HEK293 (cell line): ENCODE results near the gene MYO5C.

Source experiments
- HOXC10 ChIP-seq: sonication (generic); formaldehyde crosslinking; IDR thresholded peaks from 2 replicates; pipeline ENCODE4 v1.8.1; 2023; ENCODE audit warnings: mild to moderate bottlenecking, missing genetic modification reagents
- HOXD13 ChIP-seq: sonication (generic); formaldehyde crosslinking; IDR thresholded peaks from 2 replicates; pipeline ENCODE4 v1.8.0; 2022; ENCODE audit warnings: missing genetic modification reagents, borderline replicate concordance
- KLF7 ChIP-seq: fragments of 450-650 bp; formaldehyde crosslinking; IDR thresholded peaks from 2 replicates; pipeline ENCODE4 v1.5.1; 2016; ENCODE audit warnings: missing biosample characterization, missing genetic modification characterization, borderline replicate concordance
- OVOL3 ChIP-seq: fragments of 450-650 bp; formaldehyde crosslinking; IDR thresholded peaks from 2 replicates; pipeline ENCODE4 v1.5.1; 2016; ENCODE audit warnings: missing biosample characterization, missing genetic modification characterization
- SETDB1 ChIP-seq: IDR thresholded peaks from one replicate; pipeline ENCODE4 v1.6.1; 2017; ENCODE audit warnings: mild to moderate bottlenecking, low read length, moderate library complexity, mixed read lengths; ENCODE audit not compliant: insufficient read length
- SP2 ChIP-seq: fragments of 450-650 bp; formaldehyde crosslinking; IDR thresholded peaks from 2 replicates; pipeline ENCODE4 v1.5.1; 2016; ENCODE audit warnings: missing biosample characterization, missing genetic modification characterization
- ZBTB17 ChIP-seq: fragments of 450-650 bp; formaldehyde crosslinking; IDR thresholded peaks from 2 replicates; pipeline ENCODE4 v1.5.1; 2016; ENCODE audit warnings: missing biosample characterization, missing genetic modification characterization
- ZFHX2 ChIP-seq: fragments of 450-650 bp; formaldehyde crosslinking; conservative IDR thresholded peaks from 2 replicates; pipeline ENCODE4 v1.5.1; 2016; ENCODE audit warnings: missing biosample characterization, missing genetic modification characterization
- ZNF10 ChIP-seq: fragments of 450-650 bp; formaldehyde crosslinking; IDR thresholded peaks from 2 replicates; pipeline ENCODE4 v1.5.1; 2017; ENCODE audit warnings: missing biosample characterization, missing genetic modification characterization
- ZNF155 ChIP-seq: fragments of 450-650 bp; formaldehyde crosslinking; IDR thresholded peaks from 2 replicates; pipeline ENCODE4 v1.5.1; 2016; ENCODE audit warnings: missing biosample characterization, missing genetic modification characterization
- ZNF214 ChIP-seq: fragments of 450-650 bp; formaldehyde crosslinking; IDR thresholded peaks from 2 replicates; pipeline ENCODE4 v1.5.1; 2017; ENCODE audit warnings: missing biosample characterization, mild to moderate bottlenecking, missing genetic modification characterization, borderline replicate concordance
- ZNF292 ChIP-seq: fragments of 450-650 bp; formaldehyde crosslinking; IDR thresholded peaks from 2 replicates; pipeline ENCODE4 v1.5.1; 2016; ENCODE audit warnings: low read depth, missing biosample characterization, missing genetic modification characterization, borderline replicate concordance
- ZNF510 ChIP-seq: fragments of 450-650 bp; formaldehyde crosslinking; IDR thresholded peaks from 2 replicates; pipeline ENCODE4 v1.5.1; 2018; ENCODE audit warnings: mild to moderate bottlenecking, missing genetic modification characterization, missing biosample characterization; ENCODE audit not compliant: insufficient replicate concordance
- ZNF521 ChIP-seq: fragments of 450-650 bp; formaldehyde crosslinking; IDR thresholded peaks from 2 replicates; pipeline ENCODE4 v1.5.1; 2017; ENCODE audit warnings: missing biosample characterization, mild to moderate bottlenecking, missing genetic modification characterization
- ZNF529 ChIP-seq: fragments of 450-650 bp; formaldehyde crosslinking; IDR thresholded peaks from 2 replicates; pipeline ENCODE4 v1.5.1; 2017; ENCODE audit warnings: missing genetic modification characterization, missing biosample characterization; ENCODE audit not compliant: insufficient replicate concordance
- ZNF548 ChIP-seq: fragments of 450-650 bp; formaldehyde crosslinking; IDR thresholded peaks from 2 replicates; pipeline ENCODE4 v1.5.1; 2016; ENCODE audit warnings: missing biosample characterization, missing genetic modification characterization
- ZNF549 ChIP-seq: fragments of 450-650 bp; IDR thresholded peaks from 2 replicates; pipeline ENCODE4 v1.5.1; 2018; ENCODE audit warnings: missing biosample characterization, missing genetic modification characterization, mild to moderate bottlenecking, inconsistent platforms, moderate library complexity
- ZNF585B ChIP-seq: fragments of 450-650 bp; formaldehyde crosslinking; IDR thresholded peaks from 2 replicates; pipeline ENCODE4 v1.5.1; 2016; ENCODE audit warnings: missing biosample characterization, missing genetic modification characterization
- ZNF596 ChIP-seq: fragments of 450-650 bp; IDR thresholded peaks from 2 replicates; pipeline ENCODE4 v1.5.0; 2018; ENCODE audit warnings: missing biosample characterization, mild to moderate bottlenecking, missing genetic modification characterization, moderate library complexity
- ZNF658 ChIP-seq: fragments of 450-650 bp; formaldehyde crosslinking; IDR thresholded peaks from 2 replicates; pipeline ENCODE4; 2016; ENCODE audit warnings: missing biosample characterization, missing genetic modification characterization
- ZNF707 ChIP-seq: fragments of 450-650 bp; formaldehyde crosslinking; IDR thresholded peaks from 2 replicates; pipeline ENCODE4 v1.5.1; 2016; ENCODE audit warnings: missing biosample characterization, missing genetic modification characterization
- ZNF76 ChIP-seq: fragments of 450-650 bp; formaldehyde crosslinking; IDR thresholded peaks from 2 replicates; pipeline ENCODE4; 2016; ENCODE audit warnings: low read depth, missing biosample characterization, missing genetic modification characterization, borderline replicate concordance
- ZNF776 ChIP-seq: fragments of 450-650 bp; formaldehyde crosslinking; IDR thresholded peaks from 2 replicates; pipeline ENCODE4 v1.5.0; 2017; ENCODE audit warnings: missing biosample characterization, missing genetic modification characterization, borderline replicate concordance
- ZNF777 ChIP-seq: fragments of 450-650 bp; formaldehyde crosslinking; IDR thresholded peaks from 2 replicates; pipeline ENCODE4 v1.5.1; 2017; ENCODE audit warnings: missing biosample characterization, missing genetic modification characterization, borderline replicate concordance
- ZNF830 ChIP-seq: fragments of 450-650 bp; IDR thresholded peaks from 2 replicates; pipeline ENCODE4 v1.5.0; 2018; ENCODE audit warnings: missing biosample characterization, missing genetic modification characterization, low read depth, mild to moderate bottlenecking, moderate library complexity
- ZSCAN16 ChIP-seq: fragments of 450-650 bp; formaldehyde crosslinking; IDR thresholded peaks from 2 replicates; pipeline ENCODE4 v1.5.1; 2016; ENCODE audit warnings: missing biosample characterization, missing genetic modification characterization
- ZSCAN23 ChIP-seq: fragments of 450-650 bp; formaldehyde crosslinking; IDR thresholded peaks from 2 replicates; pipeline ENCODE4 v1.5.1; 2016; ENCODE audit warnings: missing biosample characterization, missing genetic modification characterization
- TF ChIP-seq, protein P1 (sequence below): fragments of 450-650 bp; formaldehyde crosslinking; IDR thresholded peaks from 2 replicates; pipeline ENCODE4 v1.5.1; 2017; ENCODE audit warnings: missing biosample characterization, missing genetic modification characterization
- TF ChIP-seq, protein P2 (sequence below): fragments of 450-650 bp; formaldehyde crosslinking; IDR thresholded peaks from 2 replicates; pipeline ENCODE4 v1.5.1; 2016; ENCODE audit warnings: missing biosample characterization, missing genetic modification characterization
- TF ChIP-seq, protein P3 (sequence below): fragments of 450-650 bp; formaldehyde crosslinking; IDR thresholded peaks from 2 replicates; pipeline ENCODE4 v1.5.1; 2016; ENCODE audit warnings: missing biosample characterization, missing genetic modification characterization, low read depth
- TF ChIP-seq, protein P4 (sequence below): fragments of 450-650 bp; formaldehyde crosslinking; IDR thresholded peaks from 2 replicates; pipeline ENCODE4 v1.5.1; 2017; ENCODE audit warnings: missing biosample characterization, missing genetic modification characterization
- TF ChIP-seq, protein P5 (sequence below): fragments of 450-650 bp; formaldehyde crosslinking; IDR thresholded peaks from 2 replicates; pipeline ENCODE4 v1.5.1; 2016; ENCODE audit warnings: missing biosample characterization, missing genetic modification characterization

The MYO5C gene

DNA sequence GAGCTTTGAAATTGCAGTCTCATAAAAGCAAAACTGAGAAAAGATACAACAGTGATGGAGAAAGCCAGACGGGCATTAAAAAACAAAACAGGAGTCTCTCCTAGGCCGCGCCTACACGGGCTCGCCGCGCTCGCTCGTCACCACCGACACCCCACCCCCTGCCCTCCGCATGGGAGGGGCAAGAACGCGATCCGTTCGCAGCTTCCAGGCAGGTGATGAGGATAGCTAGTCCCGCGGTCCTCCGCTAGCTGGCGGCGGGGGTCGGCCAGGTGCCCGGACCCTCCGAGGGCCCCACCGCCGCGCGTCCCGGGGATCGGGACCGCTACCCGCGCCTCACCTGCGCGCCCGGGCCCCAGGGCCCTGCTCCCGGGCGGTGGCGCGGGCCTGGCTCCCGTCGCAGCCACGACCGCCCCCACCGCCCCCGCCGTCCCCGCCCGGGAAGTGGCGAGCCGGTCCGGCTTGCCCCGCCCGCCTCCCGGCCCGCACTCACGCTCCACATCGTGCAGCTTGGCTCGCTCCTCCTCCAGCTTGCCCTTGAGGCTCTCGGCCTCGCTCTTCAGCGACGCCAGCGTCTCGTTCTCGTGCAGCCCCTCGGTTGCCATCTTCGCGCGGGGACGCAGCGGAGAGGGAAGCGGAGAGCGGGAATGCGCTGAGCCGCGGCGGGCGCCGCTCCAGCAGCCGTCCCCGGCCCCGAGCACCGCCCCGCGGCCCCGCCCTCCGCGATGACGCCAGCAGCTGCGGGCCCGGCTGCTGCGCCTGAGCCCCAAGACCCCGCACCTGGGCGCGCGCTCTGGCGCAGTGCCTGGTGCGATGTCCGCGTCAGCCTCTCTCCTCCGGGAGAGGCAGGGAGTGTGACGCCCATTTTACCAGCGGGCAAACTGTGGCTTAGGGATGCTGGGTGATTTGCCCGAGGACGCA lies 116.1 kb downstream of the MYO5C start (continued):
- TF ChIP-seq, protein P1, sequence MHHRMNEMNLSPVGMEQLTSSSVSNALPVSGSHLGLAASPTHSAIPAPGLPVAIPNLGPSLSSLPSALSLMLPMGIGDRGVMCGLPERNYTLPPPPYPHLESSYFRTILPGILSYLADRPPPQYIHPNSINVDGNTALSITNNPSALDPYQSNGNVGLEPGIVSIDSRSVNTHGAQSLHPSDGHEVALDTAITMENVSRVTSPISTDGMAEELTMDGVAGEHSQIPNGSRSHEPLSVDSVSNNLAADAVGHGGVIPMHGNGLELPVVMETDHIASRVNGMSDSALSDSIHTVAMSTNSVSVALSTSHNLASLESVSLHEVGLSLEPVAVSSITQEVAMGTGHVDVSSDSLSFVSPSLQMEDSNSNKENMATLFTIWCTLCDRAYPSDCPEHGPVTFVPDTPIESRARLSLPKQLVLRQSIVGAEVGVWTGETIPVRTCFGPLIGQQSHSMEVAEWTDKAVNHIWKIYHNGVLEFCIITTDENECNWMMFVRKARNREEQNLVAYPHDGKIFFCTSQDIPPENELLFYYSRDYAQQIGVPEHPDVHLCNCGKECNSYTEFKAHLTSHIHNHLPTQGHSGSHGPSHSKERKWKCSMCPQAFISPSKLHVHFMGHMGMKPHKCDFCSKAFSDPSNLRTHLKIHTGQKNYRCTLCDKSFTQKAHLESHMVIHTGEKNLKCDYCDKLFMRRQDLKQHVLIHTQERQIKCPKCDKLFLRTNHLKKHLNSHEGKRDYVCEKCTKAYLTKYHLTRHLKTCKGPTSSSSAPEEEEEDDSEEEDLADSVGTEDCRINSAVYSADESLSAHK (tag by site-specific recombination) = no peak
- TF ChIP-seq ZNF776 (tag by site-specific recombination) = no peak
- TF ChIP-seq HOXC10 = no peak
- TF ChIP-seq ZNF549 (tag by site-specific recombination) = no peak
- no peak for TF ChIP-seq ZNF548 (tag by site-specific recombination)
- TF ChIP-seq ZNF214 (tag by site-specific recombination) = no peak
- no peak for TF ChIP-seq HOXD13 (CRISPR knock-in tag)
- TF ChIP-seq, protein P2, sequence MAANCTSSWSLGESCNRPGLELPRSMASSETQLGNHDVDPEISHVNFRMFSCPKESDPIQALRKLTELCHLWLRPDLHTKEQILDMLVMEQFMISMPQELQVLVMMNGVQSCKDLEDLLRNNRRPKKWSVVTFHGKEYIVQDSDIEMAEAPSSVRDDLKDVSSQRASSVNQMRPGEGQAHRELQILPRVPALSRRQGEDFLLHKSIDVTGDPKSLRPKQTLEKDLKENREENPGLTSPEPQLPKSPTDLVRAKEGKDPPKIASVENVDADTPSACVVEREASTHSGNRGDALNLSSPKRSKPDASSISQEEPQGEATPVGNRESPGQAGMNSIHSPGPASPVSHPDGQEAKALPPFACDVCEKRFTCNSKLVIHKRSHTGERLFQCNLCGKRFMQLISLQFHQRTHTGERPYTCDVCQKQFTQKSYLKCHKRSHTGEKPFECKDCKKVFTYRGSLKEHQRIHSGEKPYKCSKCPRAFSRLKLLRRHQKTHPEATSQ = 0 out of 2 replicates have a peak, but pooled peaks have one; percentile 80
- TF ChIP-seq, protein P3, sequence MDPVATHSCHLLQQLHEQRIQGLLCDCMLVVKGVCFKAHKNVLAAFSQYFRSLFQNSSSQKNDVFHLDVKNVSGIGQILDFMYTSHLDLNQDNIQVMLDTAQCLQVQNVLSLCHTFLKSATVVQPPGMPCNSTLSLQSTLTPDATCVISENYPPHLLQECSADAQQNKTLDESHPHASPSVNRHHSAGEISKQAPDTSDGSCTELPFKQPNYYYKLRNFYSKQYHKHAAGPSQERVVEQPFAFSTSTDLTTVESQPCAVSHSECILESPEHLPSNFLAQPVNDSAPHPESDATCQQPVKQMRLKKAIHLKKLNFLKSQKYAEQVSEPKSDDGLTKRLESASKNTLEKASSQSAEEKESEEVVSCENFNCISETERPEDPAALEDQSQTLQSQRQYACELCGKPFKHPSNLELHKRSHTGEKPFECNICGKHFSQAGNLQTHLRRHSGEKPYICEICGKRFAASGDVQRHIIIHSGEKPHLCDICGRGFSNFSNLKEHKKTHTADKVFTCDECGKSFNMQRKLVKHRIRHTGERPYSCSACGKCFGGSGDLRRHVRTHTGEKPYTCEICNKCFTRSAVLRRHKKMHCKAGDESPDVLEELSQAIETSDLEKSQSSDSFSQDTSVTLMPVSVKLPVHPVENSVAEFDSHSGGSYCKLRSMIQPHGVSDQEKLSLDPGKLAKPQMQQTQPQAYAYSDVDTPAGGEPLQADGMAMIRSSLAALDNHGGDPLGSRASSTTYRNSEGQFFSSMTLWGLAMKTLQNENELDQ (tag by site-specific recombination) = no peak
- TF ChIP-seq ZNF585B (tag by site-specific recombination) = no peak
- TF ChIP-seq ZSCAN23 (tag by site-specific recombination) = no peak
- TF ChIP-seq ZNF658 (tag by site-specific recombination) = no peak
- TF ChIP-seq, protein P4, sequence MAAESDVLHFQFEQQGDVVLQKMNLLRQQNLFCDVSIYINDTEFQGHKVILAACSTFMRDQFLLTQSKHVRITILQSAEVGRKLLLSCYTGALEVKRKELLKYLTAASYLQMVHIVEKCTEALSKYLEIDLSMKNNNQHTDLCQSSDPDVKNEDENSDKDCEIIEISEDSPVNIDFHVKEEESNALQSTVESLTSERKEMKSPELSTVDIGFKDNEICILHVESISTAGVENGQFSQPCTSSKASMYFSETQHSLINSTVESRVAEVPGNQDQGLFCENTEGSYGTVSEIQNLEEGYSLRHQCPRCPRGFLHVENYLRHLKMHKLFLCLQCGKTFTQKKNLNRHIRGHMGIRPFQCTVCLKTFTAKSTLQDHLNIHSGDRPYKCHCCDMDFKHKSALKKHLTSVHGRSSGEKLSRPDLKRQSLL = peak; percentile 80
- TF ChIP-seq ZFHX2 (tag by site-specific recombination) = peak; percentile 33
- no peak for TF ChIP-seq ZNF529 (tag by site-specific recombination)
- no peak for TF ChIP-seq ZNF521 (tag by site-specific recombination)
- no peak for TF ChIP-seq ZNF777 (tag by site-specific recombination)
- no peak for TF ChIP-seq ZNF76 (tag by site-specific recombination)
- no peak for TF ChIP-seq ZNF510 (tag by site-specific recombination)
- TF ChIP-seq ZBTB17 (tag by site-specific recombination) = 0 out of 2 replicates have a peak, but pooled peaks have one; percentile 22
- TF ChIP-seq, protein P5, sequence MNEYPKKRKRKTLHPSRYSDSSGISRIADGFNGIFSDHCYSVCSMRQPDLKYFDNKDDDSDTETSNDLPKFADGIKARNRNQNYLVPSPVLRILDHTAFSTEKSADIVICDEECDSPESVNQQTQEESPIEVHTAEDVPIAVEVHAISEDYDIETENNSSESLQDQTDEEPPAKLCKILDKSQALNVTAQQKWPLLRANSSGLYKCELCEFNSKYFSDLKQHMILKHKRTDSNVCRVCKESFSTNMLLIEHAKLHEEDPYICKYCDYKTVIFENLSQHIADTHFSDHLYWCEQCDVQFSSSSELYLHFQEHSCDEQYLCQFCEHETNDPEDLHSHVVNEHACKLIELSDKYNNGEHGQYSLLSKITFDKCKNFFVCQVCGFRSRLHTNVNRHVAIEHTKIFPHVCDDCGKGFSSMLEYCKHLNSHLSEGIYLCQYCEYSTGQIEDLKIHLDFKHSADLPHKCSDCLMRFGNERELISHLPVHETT (tag by site-specific recombination) = no peak
- TF ChIP-seq SP2 (tag by site-specific recombination) = peak; percentile 55
- TF ChIP-seq ZNF596 (tag by site-specific recombination) = no peak
- no peak for TF ChIP-seq KLF7 (tag by site-specific recombination)
- TF ChIP-seq ZNF707 (tag by site-specific recombination) = no peak
- no peak for TF ChIP-seq ZNF155 (tag by site-specific recombination)
- TF ChIP-seq ZSCAN16 = no peak
- no peak for TF ChIP-seq ZNF292 (tag by site-specific recombination)
- TF ChIP-seq ZNF10 = no peak
- no peak for TF ChIP-seq OVOL3 (tag by site-specific recombination)
- no peak for TF ChIP-seq ZNF830
- TF ChIP-seq SETDB1 = no peak
